ENCODE measurements around the gene HSPA9. TPM values are rescaled to one million over a fixed set of nuclear protein-coding genes. Genes with fewer than 3 reads are reported as not detected.

Gene HSPA9
- total RNA-seq, 1 experiment from 2014 or later, result 414 TPM

DNA sequence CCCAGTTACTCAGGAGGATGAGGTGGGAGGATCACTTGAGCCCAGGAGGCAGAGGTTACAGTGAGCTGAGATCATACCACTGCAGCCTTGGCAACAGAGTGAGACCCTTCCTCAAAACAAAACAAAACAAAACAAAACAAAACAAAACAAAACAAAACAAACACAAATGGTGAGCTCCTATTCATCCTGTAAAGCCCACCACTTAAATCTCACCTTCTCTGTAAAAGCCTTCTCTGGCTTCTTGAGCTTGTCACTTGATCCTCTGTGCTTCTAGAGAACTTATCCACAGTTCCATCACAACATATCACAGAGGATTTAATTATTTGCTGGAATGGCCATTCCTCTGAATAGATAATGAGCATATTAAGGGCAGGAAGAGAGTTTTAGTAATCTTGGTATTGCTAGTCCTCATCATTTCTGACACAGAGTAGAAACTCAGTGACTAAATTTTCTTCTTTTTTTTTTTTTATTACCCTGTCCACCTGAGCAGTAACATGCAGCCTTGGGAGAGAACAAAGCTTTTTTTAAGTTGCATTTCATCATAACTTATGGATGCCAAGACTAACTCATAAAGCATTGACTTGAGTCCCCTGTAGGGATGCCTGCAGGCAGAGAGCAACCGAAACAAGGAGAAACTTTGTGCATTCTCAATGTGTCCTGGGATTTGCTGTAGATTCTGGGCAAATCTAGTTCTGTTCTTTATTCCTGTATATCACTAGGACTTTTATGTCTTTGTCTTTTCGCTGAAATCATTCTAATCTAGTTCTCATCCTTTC, 13.0 kb upstream of the HSPA9 start (continued):
- TF ChIP-seq ZMAT4 (CRISPR knock-in tag; IDR thresholded peaks at IDR 0.05) (no peak), GABPB1 (CRISPR knock-in tag; IDR thresholded peaks at IDR 0.05) (no peak), MXD4 (CRISPR knock-in tag; IDR thresholded peaks at IDR 0.05; ENCODE audit: borderline replicate concordance) (no peak), NR2C2 (CRISPR knock-in tag; IDR thresholded peaks at IDR 0.05) (no peak), ATF6 (CRISPR knock-in tag; IDR thresholded peaks at IDR 0.05) (no peak), ZBTB43 (CRISPR knock-in tag; IDR thresholded peaks at IDR 0.05) (no peak), IRF2 (CRISPR knock-in tag; IDR thresholded peaks at IDR 0.05; ENCODE audit: borderline replicate concordance, low read depth) (no peak), ATF1 (CRISPR knock-in tag; IDR thresholded peaks at IDR 0.05) (no peak), SP1 (CRISPR knock-in tag; conservative IDR thresholded peaks at IDR 0.05) (no peak), ATF2 (CRISPR knock-in tag; IDR thresholded peaks at IDR 0.05; ENCODE audit: borderline replicate concordance, low read depth) (no peak)

DNA sequence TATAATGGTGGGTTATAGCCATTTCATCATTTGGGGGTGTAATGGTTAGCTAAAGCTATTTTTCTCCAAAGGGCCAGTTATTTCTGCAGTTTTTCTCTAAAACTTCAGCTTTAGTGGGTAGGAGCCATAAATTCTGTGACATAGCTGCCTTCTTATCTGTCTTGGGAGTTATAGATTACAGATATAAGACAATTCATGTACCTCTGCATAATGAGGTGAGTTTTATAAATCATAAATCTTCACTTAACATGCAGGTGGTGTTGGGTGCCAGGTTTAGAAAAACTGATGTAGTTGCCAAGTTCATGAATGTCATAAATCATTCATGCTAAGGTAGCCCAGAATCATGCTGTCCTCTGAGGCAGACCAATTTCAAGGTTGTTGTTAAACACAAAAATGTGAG, 10.0 kb upstream of the HSPA9 start:
- no peak for ATAC-seq
- POLR2A ChIA-PET, result no interaction called here
- CTCF ChIA-PET, result interaction anchor here (2.4 kb wide), 1 partner anchor 9 kb away, joined by 9 read pairs; no protein-coding TSS in a partner anchor
- H3K4me3 Mint-ChIP-seq, result no peak overlapping the region
- no peak overlapping the region for H3K27ac Mint-ChIP-seq
- H3K4me1 Mint-ChIP-seq, result peaks cover 2% of the 10 kb centered on the region
- no peak for DNase-seq (ENCODE audit: low spot score)
- no peaks in the 10 kb centered on the region for H3K36me3 Mint-ChIP-seq
- peaks cover 5% of the 10 kb centered on the region for H3K9me3 Mint-ChIP-seq
- H3K27me3 Mint-ChIP-seq (ENCODE audit: low read depth), result peaks cover 5% of the 10 kb centered on the region; the same call in 1 of the 2 replicates
- TF ChIP-seq OVOL2 (CRISPR knock-in tag; IDR thresholded peaks at IDR 0.05; ENCODE audit: borderline replicate concordance) (no peak), ZBTB43 (CRISPR knock-in tag; IDR thresholded peaks at IDR 0.05) (no peak), ZNF512 (CRISPR knock-in tag; IDR thresholded peaks at IDR 0.05; ENCODE audit: borderline replicate concordance) (no peak), ZBTB21 (CRISPR knock-in tag; IDR thresholded peaks at IDR 0.05; ENCODE audit: borderline replicate concordance) (no peak), ERG (CRISPR knock-in tag; IDR thresholded peaks at IDR 0.05) (no peak), IRF2 (CRISPR knock-in tag; IDR thresholded peaks at IDR 0.05; ENCODE audit: borderline replicate concordance, low read depth) (no peak), KAT7 (CRISPR knock-in tag; IDR thresholded peaks at IDR 0.05; ENCODE audit: borderline replicate concordance) (no peak), AR (CRISPR knock-in tag; IDR thresholded peaks at IDR 0.05) (no peak), SMAD3 (CRISPR knock-in tag; IDR thresholded peaks at IDR 0.05; ENCODE audit: borderline replicate concordance) (no peak), NR2C2 (CRISPR knock-in tag; IDR thresholded peaks at IDR 0.05) (no peak), ZNF263 (CRISPR knock-in tag; IDR thresholded peaks at IDR 0.05; ENCODE audit: low read depth) (no peak)
- TF ChIP-seq, protein P1, sequence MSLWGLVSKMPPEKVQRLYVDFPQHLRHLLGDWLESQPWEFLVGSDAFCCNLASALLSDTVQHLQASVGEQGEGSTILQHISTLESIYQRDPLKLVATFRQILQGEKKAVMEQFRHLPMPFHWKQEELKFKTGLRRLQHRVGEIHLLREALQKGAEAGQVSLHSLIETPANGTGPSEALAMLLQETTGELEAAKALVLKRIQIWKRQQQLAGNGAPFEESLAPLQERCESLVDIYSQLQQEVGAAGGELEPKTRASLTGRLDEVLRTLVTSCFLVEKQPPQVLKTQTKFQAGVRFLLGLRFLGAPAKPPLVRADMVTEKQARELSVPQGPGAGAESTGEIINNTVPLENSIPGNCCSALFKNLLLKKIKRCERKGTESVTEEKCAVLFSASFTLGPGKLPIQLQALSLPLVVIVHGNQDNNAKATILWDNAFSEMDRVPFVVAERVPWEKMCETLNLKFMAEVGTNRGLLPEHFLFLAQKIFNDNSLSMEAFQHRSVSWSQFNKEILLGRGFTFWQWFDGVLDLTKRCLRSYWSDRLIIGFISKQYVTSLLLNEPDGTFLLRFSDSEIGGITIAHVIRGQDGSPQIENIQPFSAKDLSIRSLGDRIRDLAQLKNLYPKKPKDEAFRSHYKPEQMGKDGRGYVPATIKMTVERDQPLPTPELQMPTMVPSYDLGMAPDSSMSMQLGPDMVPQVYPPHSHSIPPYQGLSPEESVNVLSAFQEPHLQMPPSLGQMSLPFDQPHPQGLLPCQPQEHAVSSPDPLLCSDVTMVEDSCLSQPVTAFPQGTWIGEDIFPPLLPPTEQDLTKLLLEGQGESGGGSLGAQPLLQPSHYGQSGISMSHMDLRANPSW (CRISPR knock-in tag; conservative IDR thresholded peaks at IDR 0.05; ENCODE audit: low read depth), result no peak

Measured in WTC11 (cell line).